ENCODE results near the gene KDM4D.
A peak's percentile ranks its signal among the peaks of the same experiment; 100 is the strongest.

The KDM4D gene

DNA sequence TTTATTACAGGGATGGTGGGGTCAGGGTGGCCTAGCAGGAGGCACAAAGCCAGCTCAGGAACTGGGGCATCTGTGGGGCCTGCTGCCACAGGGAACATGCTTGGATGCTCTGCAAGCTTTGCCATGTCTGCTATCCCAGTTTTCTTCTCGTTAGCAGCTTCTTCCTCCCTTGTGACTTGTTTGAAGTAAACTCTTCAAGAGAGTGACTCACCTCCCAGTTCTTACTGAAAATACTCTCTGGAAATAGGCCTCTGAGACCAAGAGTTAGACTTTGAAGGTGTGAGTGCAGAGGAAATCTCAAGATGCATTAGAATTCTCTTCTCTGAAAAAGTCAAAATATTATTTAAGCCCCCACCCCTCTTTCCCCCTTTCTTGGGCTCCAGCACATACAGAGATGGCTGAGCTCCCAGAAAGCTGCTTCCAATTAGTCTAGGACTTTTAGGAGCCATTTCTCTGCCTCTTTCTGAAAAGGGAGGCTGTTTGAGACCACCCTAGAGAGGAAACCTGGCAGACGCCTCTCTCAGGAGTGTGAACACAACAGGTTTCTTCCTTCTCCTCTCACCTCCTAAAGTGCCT is 15.3 kb upstream of the KDM4D start:
- Histone ChIP-seq H3K27me3 (ENCODE audit: control insufficient read depth in 2 of 2, insufficient read depth in 2 of 2, low read length in 2 of 2) (no peaks in the 10 kb centered on the region), H3K36me3 (ENCODE audit: control insufficient read depth in 2 of 2, insufficient read depth in 2 of 2, low read length in 2 of 2) (peaks cover 18 to 24% of the 10 kb centered on the region in 2 donors), H3K4me1 (ENCODE audit: control insufficient read depth in 2 of 2, insufficient read depth in 2 of 2, low read length in 2 of 2) (no peaks in the 10 kb centered on the region), H3K9me3 (ENCODE audit: control insufficient read depth in 2 of 2, low read length in 2 of 2) (no peaks in the 10 kb centered on the region), H3K9ac (ENCODE audit: low read depth in 1 of 2, low read length in 2 of 2) (no peak overlapping the region), H3K27ac (ENCODE audit: low read depth in 2 of 2, low read length in 2 of 2) (no peak overlapping the region), H3K4me3 (ENCODE audit: low read length in 2 of 2) (no peak overlapping the region)

DNA sequence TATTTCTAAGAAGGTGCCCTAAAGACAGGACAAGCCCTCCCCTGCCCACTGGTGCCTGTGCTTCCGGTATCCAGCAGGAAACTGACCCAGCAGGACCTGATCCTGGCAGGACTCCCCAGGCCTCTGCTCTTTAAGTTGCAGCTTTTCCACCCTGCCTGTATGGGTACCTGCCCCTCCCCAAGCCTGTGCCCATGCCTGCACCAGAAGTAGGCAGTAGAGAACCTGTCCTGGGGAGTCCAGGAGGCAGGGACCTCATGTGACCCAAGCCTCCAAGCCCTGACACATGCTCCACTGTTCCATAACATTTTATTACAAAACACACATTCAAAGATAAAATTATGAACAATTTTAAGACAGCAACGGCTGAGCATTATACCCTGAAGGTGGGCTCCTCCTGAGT is 14.3 kb upstream of the KDM4D start:
- Histone ChIP-seq H3K36me3 (ENCODE audit: control insufficient read depth in 2 of 2, insufficient read depth in 2 of 2, low read length in 2 of 2) (peaks cover 25 to 33% of the 10 kb centered on the region in 2 donors), H3K27me3 (ENCODE audit: control insufficient read depth in 2 of 2, insufficient read depth in 2 of 2, low read length in 2 of 2) (no peaks in the 10 kb centered on the region), H3K27ac (ENCODE audit: low read depth in 2 of 2, low read length in 2 of 2) (no peak overlapping the region), H3K9me3 (ENCODE audit: control insufficient read depth in 2 of 2, low read length in 2 of 2) (no peaks in the 10 kb centered on the region), H3K4me1 (ENCODE audit: control insufficient read depth in 2 of 2, insufficient read depth in 2 of 2, low read length in 2 of 2) (no peaks in the 10 kb centered on the region), H3K9ac (ENCODE audit: low read depth in 1 of 2, low read length in 2 of 2) (no peak overlapping the region), H3K4me3 (ENCODE audit: low read length in 2 of 2) (no peak overlapping the region)

DNA sequence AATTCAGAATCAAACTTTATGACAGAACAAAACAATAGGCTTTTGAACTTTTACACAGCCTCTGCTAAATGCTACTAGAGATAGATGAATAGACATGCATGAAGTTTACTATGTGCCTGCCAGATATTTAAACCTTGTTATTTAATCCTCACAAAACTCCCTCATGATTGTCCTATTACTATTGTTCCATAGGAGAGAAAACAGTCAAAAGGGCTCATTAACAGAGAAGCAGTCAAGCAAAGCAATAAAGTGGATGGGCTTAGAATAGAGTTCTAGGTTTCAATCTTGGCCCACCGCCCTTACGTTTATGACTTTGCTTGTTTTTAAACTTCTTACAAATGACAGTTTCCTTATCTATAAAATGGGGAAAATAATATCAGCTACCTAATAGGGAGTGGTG is 13.0 kb upstream of the KDM4D start:
- no peak overlapping the region for H3K4me3 ChIP-seq (ENCODE audit: low read length in 2 of 2)
- no peak overlapping the region for H3K27ac ChIP-seq (ENCODE audit: low read depth in 2 of 2, low read length in 2 of 2)
- H3K9me3 ChIP-seq (ENCODE audit: control insufficient read depth in 2 of 2, low read length in 2 of 2) = no peaks in the 10 kb centered on the region
- no peak overlapping the region for H3K9ac ChIP-seq (ENCODE audit: low read depth in 1 of 2, low read length in 2 of 2)
- H3K4me1 ChIP-seq (ENCODE audit: control insufficient read depth in 2 of 2, insufficient read depth in 2 of 2, low read length in 2 of 2) = no peaks in the 10 kb centered on the region
- H3K36me3 ChIP-seq (ENCODE audit: control insufficient read depth in 2 of 2, insufficient read depth in 2 of 2, low read length in 2 of 2) = peaks cover 36 to 46% of the 10 kb centered on the region in 2 donors
- no peaks in the 10 kb centered on the region for H3K27me3 ChIP-seq (ENCODE audit: control insufficient read depth in 2 of 2, insufficient read depth in 2 of 2, low read length in 2 of 2)

DNA sequence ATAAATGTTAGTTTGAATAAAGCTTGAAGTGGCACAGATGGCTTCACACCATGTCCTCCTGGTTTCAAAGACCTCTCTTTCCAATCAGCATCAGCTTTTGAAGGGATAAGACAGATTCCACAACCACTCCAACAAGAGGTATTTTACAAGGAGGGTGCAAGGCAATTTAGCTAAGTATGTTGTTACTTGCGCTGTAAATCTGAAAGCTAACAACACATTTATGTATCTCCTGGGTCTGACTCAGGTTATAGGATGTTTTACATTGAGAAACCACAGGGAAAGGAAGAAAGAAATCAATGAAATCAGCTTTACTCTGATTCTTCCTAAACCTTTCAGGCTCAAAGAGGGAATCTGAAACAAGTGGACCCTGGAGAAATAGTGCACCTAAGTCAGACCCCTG is 12.3 kb upstream of the KDM4D start:
- peaks cover 43 to 54% of the 10 kb centered on the region in 2 donors for H3K36me3 ChIP-seq (ENCODE audit: control insufficient read depth in 2 of 2, insufficient read depth in 2 of 2, low read length in 2 of 2)
- H3K9ac ChIP-seq (ENCODE audit: low read depth in 1 of 2, low read length in 2 of 2) = no peak overlapping the region
- no peaks in the 10 kb centered on the region for H3K27me3 ChIP-seq (ENCODE audit: control insufficient read depth in 2 of 2, insufficient read depth in 2 of 2, low read length in 2 of 2)
- H3K4me1 ChIP-seq (ENCODE audit: control insufficient read depth in 2 of 2, insufficient read depth in 2 of 2, low read length in 2 of 2) = no peaks in the 10 kb centered on the region
- no peak overlapping the region for H3K27ac ChIP-seq (ENCODE audit: low read depth in 2 of 2, low read length in 2 of 2)
- no peaks in the 10 kb centered on the region for H3K9me3 ChIP-seq (ENCODE audit: control insufficient read depth in 2 of 2, low read length in 2 of 2)
- no peak overlapping the region for H3K4me3 ChIP-seq (ENCODE audit: low read length in 2 of 2)

DNA sequence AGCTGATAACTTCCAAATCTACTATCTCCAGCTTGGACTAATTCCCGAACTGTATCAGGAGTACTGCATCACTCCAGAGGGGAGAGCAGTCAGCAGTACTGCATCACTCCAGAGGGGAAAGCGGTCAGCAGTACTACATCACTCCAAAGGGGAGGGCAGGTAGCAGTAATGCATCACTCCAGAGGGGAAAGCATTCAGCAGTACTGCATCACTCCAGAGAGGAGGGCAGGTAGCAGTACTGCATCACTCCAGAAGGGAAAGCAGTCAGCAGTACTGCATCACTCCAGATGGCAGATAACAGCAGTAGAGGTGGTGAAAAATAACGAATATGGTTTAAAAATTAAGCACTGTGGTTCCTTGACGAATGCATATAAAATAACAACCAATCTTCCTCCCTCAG is 8.6 kb upstream of the KDM4D start:
- Histone ChIP-seq H3K4me3 (ENCODE audit: low read length in 2 of 2) (no peak overlapping the region), H3K27me3 (ENCODE audit: control insufficient read depth in 2 of 2, insufficient read depth in 2 of 2, low read length in 2 of 2) (no peaks in the 10 kb centered on the region), H3K27ac (ENCODE audit: low read depth in 2 of 2, low read length in 2 of 2) (no peak overlapping the region), H3K9me3 (ENCODE audit: control insufficient read depth in 2 of 2, low read length in 2 of 2) (no peaks in the 10 kb centered on the region), H3K36me3 (ENCODE audit: control insufficient read depth in 2 of 2, insufficient read depth in 2 of 2, low read length in 2 of 2) (peaks cover 62 to 83% of the 10 kb centered on the region in 2 donors), H3K9ac (ENCODE audit: low read depth in 1 of 2, low read length in 2 of 2) (no peak overlapping the region), H3K4me1 (ENCODE audit: control insufficient read depth in 2 of 2, insufficient read depth in 2 of 2, low read length in 2 of 2) (no peaks in the 10 kb centered on the region)

DNA sequence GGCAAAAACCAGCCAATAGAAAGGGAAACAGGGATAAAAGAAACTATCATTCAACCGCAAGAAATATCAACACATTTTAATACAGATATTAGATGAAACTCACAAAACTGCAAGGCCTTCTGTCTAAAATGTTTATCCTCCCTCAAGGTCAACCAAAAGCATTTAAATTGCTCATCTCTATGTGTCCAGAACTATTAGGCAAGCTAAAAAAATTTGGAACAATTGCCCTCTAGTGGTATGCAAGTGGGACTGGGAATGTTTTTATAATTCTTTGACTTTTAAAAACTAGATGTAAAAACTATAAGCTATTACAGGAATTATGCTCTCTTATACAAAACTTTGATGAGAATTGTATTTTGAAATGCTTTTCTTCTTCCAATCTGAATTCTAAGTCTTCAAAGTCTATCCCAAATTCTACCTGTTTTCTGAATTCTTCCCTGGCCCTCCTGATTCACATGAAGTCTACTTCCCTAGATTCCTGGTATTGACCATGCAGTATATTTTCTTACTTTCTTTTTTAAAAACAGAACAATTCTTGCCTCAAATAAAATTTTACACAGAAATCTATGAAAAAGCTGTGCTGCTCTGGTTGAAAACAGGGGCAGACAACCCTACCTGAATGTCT is 5.1 kb upstream of the KDM4D start:
- H3K4me3 ChIP-seq (ENCODE audit: low read length in 2 of 2) = no peak overlapping the region
- no peaks in the 10 kb centered on the region for H3K9me3 ChIP-seq (ENCODE audit: control insufficient read depth in 2 of 2, low read length in 2 of 2)
- H3K27ac ChIP-seq (ENCODE audit: low read depth in 2 of 2, low read length in 2 of 2) = no peak overlapping the region
- no peaks in the 10 kb centered on the region for H3K27me3 ChIP-seq (ENCODE audit: control insufficient read depth in 2 of 2, insufficient read depth in 2 of 2, low read length in 2 of 2)
- no peak overlapping the region for H3K9ac ChIP-seq (ENCODE audit: low read depth in 1 of 2, low read length in 2 of 2)
- H3K36me3 ChIP-seq (ENCODE audit: control insufficient read depth in 2 of 2, insufficient read depth in 2 of 2, low read length in 2 of 2) = peaks cover 61 to 79% of the 10 kb centered on the region in 2 donors
- H3K4me1 ChIP-seq (ENCODE audit: control insufficient read depth in 2 of 2, insufficient read depth in 2 of 2, low read length in 2 of 2) = peaks cover 7 to 8% of the 10 kb centered on the region in 2 donors

DNA sequence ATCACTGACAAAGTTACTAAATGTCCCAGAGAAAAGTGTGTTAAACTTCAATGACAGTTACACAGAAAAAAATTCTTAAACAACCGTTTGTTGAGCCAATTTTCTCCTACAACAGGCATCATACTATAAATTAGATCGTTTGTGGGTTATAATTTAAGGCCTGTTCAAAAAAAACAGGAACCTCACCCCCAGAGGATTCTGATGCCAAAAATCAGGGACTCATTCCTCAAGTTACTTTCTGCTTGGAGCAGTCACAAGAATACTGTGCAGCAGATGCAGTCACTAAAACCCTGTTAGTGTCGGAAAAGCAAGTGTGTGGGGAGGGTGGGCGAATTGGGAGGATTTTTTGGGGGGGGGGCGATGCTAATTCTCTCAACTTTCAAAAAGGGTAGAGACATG is 810 bp upstream of the KDM4D start:
- peak overlapping the region; percentile 83 to 86 for H3K4me3 ChIP-seq (ENCODE audit: low read length in 2 of 2)
- H3K27ac ChIP-seq (ENCODE audit: low read depth in 2 of 2, low read length in 2 of 2) = no peak overlapping the region
- H3K4me1 ChIP-seq (ENCODE audit: control insufficient read depth in 2 of 2, insufficient read depth in 2 of 2, low read length in 2 of 2) = peaks cover 7 to 8% of the 10 kb centered on the region in 2 donors
- H3K36me3 ChIP-seq (ENCODE audit: control insufficient read depth in 2 of 2, insufficient read depth in 2 of 2, low read length in 2 of 2) = peaks cover 36 to 42% of the 10 kb centered on the region in 2 donors
- H3K9me3 ChIP-seq (ENCODE audit: control insufficient read depth in 2 of 2, low read length in 2 of 2) = no peaks in the 10 kb centered on the region
- no peaks in the 10 kb centered on the region for H3K27me3 ChIP-seq (ENCODE audit: control insufficient read depth in 2 of 2, insufficient read depth in 2 of 2, low read length in 2 of 2)
- peak overlapping the region; percentile 83 to 89 for H3K9ac ChIP-seq (ENCODE audit: low read depth in 1 of 2, low read length in 2 of 2)

DNA sequence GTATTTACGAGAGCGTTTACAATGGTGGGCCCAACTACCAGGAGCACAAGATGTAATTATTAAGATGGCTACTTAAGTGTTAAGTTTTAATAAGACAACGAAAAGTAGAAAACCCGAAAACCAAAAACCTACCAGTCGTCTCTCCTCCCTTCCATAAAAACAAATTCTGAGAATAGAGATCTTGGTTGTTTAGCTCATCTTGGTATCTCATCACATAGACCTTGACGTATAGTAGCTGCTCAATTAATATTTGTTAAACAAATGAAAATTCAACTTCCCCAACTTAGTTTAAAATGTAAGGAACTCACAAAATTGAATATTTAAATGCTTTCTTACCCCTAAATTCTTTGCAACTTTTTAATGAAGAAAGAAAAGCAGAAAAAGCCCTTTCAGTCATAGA is 669 bp downstream of the KDM4D start:
- Histone ChIP-seq H3K9ac (ENCODE audit: low read depth in 1 of 2, low read length in 2 of 2) (peak overlapping the region in 1 of 2 donors; percentile 83), H3K4me1 (ENCODE audit: control insufficient read depth in 2 of 2, insufficient read depth in 2 of 2, low read length in 2 of 2) (peaks cover 7 to 8% of the 10 kb centered on the region in 2 donors), H3K4me3 (ENCODE audit: low read length in 2 of 2) (peak overlapping the region; percentile 83 to 86), H3K9me3 (ENCODE audit: control insufficient read depth in 2 of 2, low read length in 2 of 2) (no peaks in the 10 kb centered on the region), H3K27me3 (ENCODE audit: control insufficient read depth in 2 of 2, insufficient read depth in 2 of 2, low read length in 2 of 2) (no peaks in the 10 kb centered on the region), H3K36me3 (ENCODE audit: control insufficient read depth in 2 of 2, insufficient read depth in 2 of 2, low read length in 2 of 2) (peaks cover 21 to 27% of the 10 kb centered on the region in 2 donors), H3K27ac (ENCODE audit: low read depth in 2 of 2, low read length in 2 of 2) (no peak overlapping the region)

DNA sequence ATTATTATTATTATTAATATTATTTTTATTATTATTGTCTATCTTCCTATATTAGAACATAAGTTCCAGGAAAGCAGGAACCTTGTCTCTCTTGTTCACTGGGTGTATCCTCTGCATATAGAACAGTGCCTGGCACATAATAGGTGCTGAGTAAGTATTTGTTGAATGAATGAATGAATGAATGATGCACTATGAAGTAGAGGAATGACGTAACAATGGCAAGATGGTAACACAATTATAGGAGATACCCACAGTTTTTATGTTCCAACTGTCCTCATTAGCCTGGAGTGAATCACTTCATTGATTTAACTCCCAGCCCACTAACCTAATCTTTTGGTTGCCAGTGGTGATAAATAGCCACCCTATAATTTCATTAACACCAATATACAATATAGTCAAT is 2.1 kb downstream of the KDM4D start:
- H3K9ac ChIP-seq (ENCODE audit: low read depth in 1 of 2, low read length in 2 of 2) = no peak overlapping the region
- no peak overlapping the region for H3K4me3 ChIP-seq (ENCODE audit: low read length in 2 of 2)
- H3K27ac ChIP-seq (ENCODE audit: low read depth in 2 of 2, low read length in 2 of 2) = no peak overlapping the region
- H3K9me3 ChIP-seq (ENCODE audit: control insufficient read depth in 2 of 2, low read length in 2 of 2) = no peaks in the 10 kb centered on the region
- peaks cover 7 to 8% of the 10 kb centered on the region in 2 donors for H3K4me1 ChIP-seq (ENCODE audit: control insufficient read depth in 2 of 2, insufficient read depth in 2 of 2, low read length in 2 of 2)
- no peaks in the 10 kb centered on the region for H3K27me3 ChIP-seq (ENCODE audit: control insufficient read depth in 2 of 2, insufficient read depth in 2 of 2, low read length in 2 of 2)
- peaks cover 7 to 13% of the 10 kb centered on the region in 2 donors for H3K36me3 ChIP-seq (ENCODE audit: control insufficient read depth in 2 of 2, insufficient read depth in 2 of 2, low read length in 2 of 2)

DNA sequence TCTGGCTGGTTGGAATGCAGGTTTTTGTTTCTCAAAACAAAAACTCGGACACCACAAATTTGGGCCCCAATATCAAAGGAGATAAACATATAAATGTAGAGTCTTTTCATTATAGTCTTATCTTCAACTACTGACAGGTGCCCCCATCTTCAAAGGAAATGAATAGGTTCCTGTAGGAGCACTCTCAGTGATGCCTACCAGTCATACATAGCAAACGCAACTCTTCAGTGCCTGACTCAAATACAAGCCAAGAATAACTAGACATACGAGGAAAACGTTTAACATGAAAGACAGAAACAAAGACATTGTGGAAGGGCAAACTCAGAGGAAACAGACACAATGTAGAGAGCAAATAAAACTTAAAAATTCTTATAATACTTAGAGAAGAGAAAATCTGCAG is 13.9 kb downstream of the KDM4D start:
- Histone ChIP-seq H3K4me3 (ENCODE audit: low read length in 2 of 2) (no peak overlapping the region), H3K4me1 (ENCODE audit: control insufficient read depth in 2 of 2, insufficient read depth in 2 of 2, low read length in 2 of 2) (no peaks in the 10 kb centered on the region), H3K36me3 (ENCODE audit: control insufficient read depth in 2 of 2, insufficient read depth in 2 of 2, low read length in 2 of 2) (no peaks in the 10 kb centered on the region), H3K27ac (ENCODE audit: low read depth in 2 of 2, low read length in 2 of 2) (no peak overlapping the region), H3K27me3 (ENCODE audit: control insufficient read depth in 2 of 2, insufficient read depth in 2 of 2, low read length in 2 of 2) (no peaks in the 10 kb centered on the region), H3K9me3 (ENCODE audit: control insufficient read depth in 2 of 2, low read length in 2 of 2) (no peaks in the 10 kb centered on the region), H3K9ac (ENCODE audit: low read depth in 1 of 2, low read length in 2 of 2) (no peak overlapping the region)

Data from mucosa of rectum (tissue), 2 donors.